HG03025 (cell line): ENCODE data around the gene GPAT2.
"Not testable (repeated sequence)": the region's sequence is repeated elsewhere in the genome, so short reads cannot be mapped to it uniquely, and the experiment has no call there.

Source experiments
- ATAC-seq: cut with Tn5 transposase; IDR thresholded peaks from one replicate; pipeline ENCODE4 v1.9.1; 2021; ENCODE audit warnings: mild to moderate bottlenecking, moderate library complexity; ENCODE audit not compliant: unreplicated experiment, low FRiP score

The GPAT2 gene, protein sequence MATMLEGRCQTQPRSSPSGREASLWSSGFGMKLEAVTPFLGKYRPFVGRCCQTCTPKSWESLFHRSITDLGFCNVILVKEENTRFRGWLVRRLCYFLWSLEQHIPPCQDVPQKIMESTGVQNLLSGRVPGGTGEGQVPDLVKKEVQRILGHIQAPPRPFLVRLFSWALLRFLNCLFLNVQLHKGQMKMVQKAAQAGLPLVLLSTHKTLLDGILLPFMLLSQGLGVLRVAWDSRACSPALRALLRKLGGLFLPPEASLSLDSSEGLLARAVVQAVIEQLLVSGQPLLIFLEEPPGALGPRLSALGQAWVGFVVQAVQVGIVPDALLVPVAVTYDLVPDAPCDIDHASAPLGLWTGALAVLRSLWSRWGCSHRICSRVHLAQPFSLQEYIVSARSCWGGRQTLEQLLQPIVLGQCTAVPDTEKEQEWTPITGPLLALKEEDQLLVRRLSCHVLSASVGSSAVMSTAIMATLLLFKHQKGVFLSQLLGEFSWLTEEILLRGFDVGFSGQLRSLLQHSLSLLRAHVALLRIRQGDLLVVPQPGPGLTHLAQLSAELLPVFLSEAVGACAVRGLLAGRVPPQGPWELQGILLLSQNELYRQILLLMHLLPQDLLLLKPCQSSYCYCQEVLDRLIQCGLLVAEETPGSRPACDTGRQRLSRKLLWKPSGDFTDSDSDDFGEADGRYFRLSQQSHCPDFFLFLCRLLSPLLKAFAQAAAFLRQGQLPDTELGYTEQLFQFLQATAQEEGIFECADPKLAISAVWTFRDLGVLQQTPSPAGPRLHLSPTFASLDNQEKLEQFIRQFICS

GRCh38 chr2:96034792-96035191, at the start of gene GPAT2:
TSS of gene GPAT2 (minus strand) at chr2:96034916. CDS start at chr2:96032359, 2,557 bp downstream.
- ATAC-seq, result not testable (repeated sequence)

DNA sequence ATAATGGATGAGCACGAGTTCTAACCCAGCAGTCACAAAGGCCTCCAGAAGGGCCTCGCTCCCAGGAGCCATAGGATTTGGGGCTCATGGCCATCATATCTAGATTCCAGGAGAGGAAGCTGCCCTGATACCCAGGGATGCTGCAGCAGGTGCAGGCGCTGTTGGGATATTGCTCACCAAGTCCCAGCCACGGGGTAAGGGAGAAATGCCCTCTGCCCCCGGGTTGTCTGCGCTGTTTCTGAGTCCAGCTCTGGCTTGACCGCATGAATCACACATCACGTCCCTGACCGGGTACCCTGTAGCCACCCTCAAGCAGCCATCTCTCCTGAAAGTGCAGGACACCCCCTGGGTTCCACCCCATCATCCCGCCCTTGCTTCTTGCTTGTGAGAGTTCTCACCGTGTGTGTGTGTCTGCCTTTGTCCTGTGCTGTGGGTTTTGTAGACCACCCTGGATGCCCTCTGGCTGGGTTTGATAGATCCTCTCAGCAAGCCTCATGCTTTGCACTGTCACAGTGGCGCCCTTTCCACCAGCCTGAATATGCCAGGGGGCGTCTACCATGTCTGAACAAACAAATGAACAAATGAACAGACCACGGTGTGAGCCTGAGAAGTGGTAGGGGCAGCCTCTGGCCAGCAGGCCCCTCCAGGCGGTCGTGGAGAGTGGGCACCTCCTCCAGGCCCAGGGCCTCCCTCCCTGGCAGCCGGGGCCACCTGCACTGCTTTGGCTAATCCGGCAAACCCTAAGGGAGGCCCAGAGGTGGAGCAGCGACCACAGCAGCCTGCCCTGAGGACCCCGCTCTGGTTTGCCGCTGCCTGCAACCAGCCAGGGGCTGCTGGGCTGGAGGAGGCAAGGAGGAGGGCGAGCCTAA, 49.5 kb upstream of the GPAT2 start:
- ATAC-seq, result no peak

DNA sequence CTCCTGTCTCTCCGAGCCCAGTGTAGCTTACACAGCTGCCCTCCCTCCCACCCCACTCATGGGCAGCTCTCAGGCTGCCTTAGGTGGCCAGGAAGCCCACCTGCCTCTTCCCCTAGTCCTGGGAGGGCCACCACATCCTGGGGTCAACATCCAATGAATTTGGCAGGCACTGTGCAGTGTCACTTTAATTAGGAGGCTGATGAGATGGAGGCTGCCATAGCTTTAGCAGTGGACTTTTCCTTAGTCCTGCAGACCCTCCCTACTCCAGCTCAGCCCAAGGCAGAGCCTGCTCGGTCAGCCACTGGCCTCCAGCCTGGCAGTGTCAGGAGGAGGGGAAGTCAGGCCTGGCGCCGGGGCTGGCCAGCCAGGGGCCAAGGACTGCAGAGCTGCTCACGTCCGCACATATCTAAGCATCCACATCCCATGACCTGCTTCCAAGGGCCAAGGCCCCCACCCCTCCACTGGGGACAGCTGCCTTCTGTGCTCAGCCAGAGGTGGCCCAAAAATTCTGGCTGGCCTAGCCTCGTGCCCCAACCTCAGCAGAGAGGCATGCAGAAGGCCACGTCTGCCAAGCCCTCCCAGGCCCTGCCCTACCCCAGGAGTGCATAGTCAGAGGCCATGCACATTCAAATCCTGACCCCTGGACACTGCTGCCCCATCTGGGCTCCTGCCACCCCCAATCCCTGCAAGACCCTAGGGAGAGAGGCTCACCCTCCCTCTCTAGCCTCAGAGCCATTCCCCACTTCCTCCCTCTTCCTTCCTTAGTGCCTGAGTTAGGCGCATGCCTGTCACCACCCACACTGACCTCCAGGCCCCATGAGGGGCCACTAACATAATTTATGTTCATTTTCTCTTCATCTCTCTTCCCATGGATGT, 48.6 kb upstream of the GPAT2 start:
- ATAC-seq, result no peak

- ATAC-seq, result no peak
These were observed 47.7 kb upstream of the GPAT2 start for GRCh38 chr2:96082211-96083063.

- ATAC-seq, result no peak
These were observed 46.3 kb upstream of the GPAT2 start for GRCh38 chr2:96081042-96081441.

GRCh38 chr2:96075199-96075771, 40.6 kb upstream of the GPAT2 start:
- no peak for ATAC-seq

DNA sequence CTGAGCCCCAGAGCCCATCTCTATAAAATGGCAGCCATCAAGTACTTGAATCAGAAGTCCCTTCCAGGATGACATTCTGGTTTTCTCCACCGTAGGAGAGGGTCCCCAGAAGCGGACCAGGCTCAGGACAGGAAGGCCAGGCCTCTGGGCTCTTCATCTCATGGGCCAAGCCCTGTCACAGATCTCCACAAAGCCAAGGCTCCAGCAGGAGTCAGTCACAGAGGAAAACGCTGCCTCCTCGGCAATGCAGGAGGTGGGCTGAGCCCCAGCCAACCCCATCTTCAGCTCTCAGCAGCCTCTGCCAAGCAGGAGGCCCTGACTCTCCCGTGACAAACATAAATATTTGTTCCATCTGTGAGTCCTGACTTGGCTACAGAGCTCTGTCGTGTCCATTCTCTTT, 39.4 kb upstream of the GPAT2 start:
- no peak for ATAC-seq

GRCh38 chr2:96073170-96073775, 38.6 kb upstream of the GPAT2 start:
- ATAC-seq, result no peak

DNA sequence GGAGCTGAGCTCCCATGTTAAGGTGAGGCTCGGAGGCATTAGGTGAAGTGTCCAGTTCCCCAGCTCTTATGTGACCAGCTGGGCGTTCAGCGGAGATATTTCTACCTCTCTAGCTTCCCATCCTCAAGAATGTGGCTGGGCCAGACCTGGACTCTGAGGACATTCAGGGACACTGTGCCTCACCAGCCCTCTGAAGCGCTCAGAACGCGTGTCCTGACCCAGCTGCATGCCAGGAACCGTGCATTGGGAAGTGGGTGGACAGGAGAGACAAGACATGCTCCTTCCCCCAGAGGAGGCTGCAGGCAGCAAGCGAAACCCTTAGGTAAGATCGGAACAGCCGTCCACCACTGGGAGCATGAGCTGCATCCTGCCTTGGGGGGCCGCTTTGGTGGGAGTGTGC, 38.0 kb upstream of the GPAT2 start:
- ATAC-seq, result no peak

- ATAC-seq, result not testable (repeated sequence)
These were observed 37.3 kb upstream of the GPAT2 start for GRCh38 chr2:96071977-96072491.

GRCh38 chr2:96071087-96071976, 36.6 kb upstream of the GPAT2 start:
- not testable (repeated sequence) for ATAC-seq

- ATAC-seq, result not testable (repeated sequence)
These were observed 35.6 kb upstream of the GPAT2 start for GRCh38 chr2:96070351-96070750.

- not testable (repeated sequence) for ATAC-seq
These were observed 35.2 kb upstream of the GPAT2 start for GRCh38 chr2:96069878-96070277.

DNA sequence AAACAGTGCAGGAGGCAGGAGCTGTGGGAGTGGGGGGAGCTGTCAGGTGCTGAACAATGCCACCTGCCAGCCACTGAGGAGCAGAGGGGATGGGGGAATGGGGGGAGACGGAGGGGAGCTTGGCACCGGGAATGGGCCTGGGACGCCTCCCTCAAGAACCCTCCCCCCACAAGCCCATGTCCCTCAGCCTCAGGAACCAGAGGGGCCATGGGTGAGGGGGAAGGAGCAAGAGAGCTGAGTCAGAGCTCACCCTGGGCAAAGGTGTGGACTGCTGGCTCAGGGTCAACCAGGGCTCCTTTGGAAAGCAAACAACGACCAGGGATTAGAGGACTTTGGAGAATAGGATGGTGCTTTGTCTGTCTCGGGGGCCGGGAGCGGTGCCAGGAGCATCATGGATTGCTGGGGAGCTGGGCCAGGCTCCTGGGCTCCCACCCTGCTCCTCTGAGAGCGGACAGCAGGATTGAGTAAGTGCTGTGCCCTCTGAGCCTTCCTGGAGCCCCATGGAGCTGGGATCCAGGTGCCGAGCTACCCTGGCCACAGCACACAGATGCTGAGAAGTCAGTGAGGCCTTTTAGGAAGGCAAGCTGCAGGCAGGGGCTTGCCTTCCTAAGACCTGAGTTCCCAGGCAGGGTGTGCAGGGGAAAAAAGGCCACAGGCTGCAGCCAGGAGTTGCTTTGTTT, 33.3 kb upstream of the GPAT2 start:
- ATAC-seq, result not testable (repeated sequence)

GRCh38 chr2:96067098-96067660, 32.5 kb upstream of the GPAT2 start:
- ATAC-seq, result not testable (repeated sequence)

GRCh38 chr2:96066511-96066910, 31.8 kb upstream of the GPAT2 start:
- not testable (repeated sequence) for ATAC-seq
